T-cell (primary cell): ENCODE data around the gene CECR2. TPM values are rescaled to one million over a fixed set of nuclear protein-coding genes. Genes with fewer than 3 reads are reported as not detected.

Experiments used
- ATAC-seq, 4 experiments: fragments of 200-7000 bp in 3 of 4; fragments of 150-1000 bp in 1 of 4; cut with Tn5 transposase; replicated peaks in 1 of 4; 1 replicate in 3 of 4; 2 replicates in 1 of 4; pipeline ENCODE4 v1.10.0; 2021; ENCODE audit warnings: moderate library complexity in 3 of 4, mild to moderate bottlenecking in 2 of 4, moderate number of reproducible peaks in 1 of 4
- CTCF ChIA-PET, 2 donors: fragments of 300-600 bp; sonication (Branson Sonifier 250); formaldehyde crosslinking; loops; one replicate each; lab custom pipeline; 2022; ENCODE audit warnings: antibody characterized with exemption in 2 of 2; lab: Charles Lee
- POLR2A ChIA-PET, 2 donors: fragments of 300-600 bp; sonication (Branson Sonifier 250); formaldehyde crosslinking; loops; one replicate each; lab custom pipeline; 2022; ENCODE audit warnings: antibody characterized with exemption in 2 of 2; lab: Charles Lee
- DNase-seq, 35 experiments: peaks; one replicate each; pipeline versions ENCODE4 v3.0.0 to v3.0.0-alpha.2; 2013 to 2023
- H3K27ac ChIP-seq: one replicate; pipeline ENCODE4 v1.5.1; 2013; ENCODE audit warnings: low read length
- H3K27me3 ChIP-seq, 2 experiments: replicated peaks in 1 of 2; 1 replicate in 1 of 2; 2 replicates in 1 of 2; pipeline versions ENCODE4 v1.6.1 to v1.7.0; 2013; ENCODE audit warnings: low read length in 1 of 2, mixed read lengths in 1 of 2; ENCODE audit not compliant: control insufficient read depth in 2 of 2, insufficient read depth in 2 of 2; ENCODE audit errors: extremely low read depth in 1 of 2
- H3K36me3 ChIP-seq, 2 donors: 1 replicate in 1 of 2; 2 replicates in 1 of 2; pipeline versions ENCODE4 v1.6.1 to v1.7.0; 2013; ENCODE audit warnings: low read length in 1 of 2; ENCODE audit not compliant: control insufficient read depth in 2 of 2, insufficient read depth in 1 of 2; ENCODE audit errors: extremely low read depth in 1 of 2
- H3K4me1 ChIP-seq, 2 experiments: 1 replicate in 1 of 2; 2 replicates in 1 of 2; pipeline versions ENCODE4 v1.6.1 to v1.7.0; 2013; ENCODE audit warnings: low read length in 2 of 2, mixed read lengths in 1 of 2; ENCODE audit not compliant: insufficient read depth in 2 of 2, control insufficient read depth in 1 of 2; ENCODE audit errors: extremely low read depth in 1 of 2
- H3K4me3 ChIP-seq, 2 donors: 1 replicate in 1 of 2; 2 replicates in 1 of 2; pipeline versions ENCODE4 v1.5.1 to v1.7.0; 2013; ENCODE audit warnings: mild to moderate bottlenecking in 2 of 2, low read length in 1 of 2, moderate library complexity in 1 of 2; ENCODE audit not compliant: control insufficient read depth in 1 of 2; ENCODE audit errors: extremely low read depth in 1 of 2
- H3K9me3 ChIP-seq: 2 replicates; pipeline ENCODE4 v1.7.0; 2013
- H3K27ac Mint-ChIP-seq, 2 donors: one replicate each; pipeline ENCODE4 v1.8.0; 2020 to 2021; ENCODE audit warnings: mild to moderate bottlenecking in 2 of 2, mixed read lengths in 2 of 2
- H3K27me3 Mint-ChIP-seq, 2 donors: one replicate each; pipeline ENCODE4 v1.8.0; 2021 to 2022; ENCODE audit warnings: mixed read lengths in 2 of 2
- H3K36me3 Mint-ChIP-seq: one replicate; pipeline ENCODE4 v1.8.0; 2021; ENCODE audit warnings: mixed read lengths
- H3K4me1 Mint-ChIP-seq, 3 donors: one replicate each; pipeline ENCODE4 v1.8.0; 2020 to 2022; ENCODE audit warnings: mixed read lengths in 3 of 3, mild to moderate bottlenecking in 1 of 3
- H3K4me3 Mint-ChIP-seq, 3 donors: one replicate each; pipeline ENCODE4 v1.8.0; 2020 to 2022; ENCODE audit warnings: mild to moderate bottlenecking in 3 of 3, mixed read lengths in 3 of 3, moderate library complexity in 3 of 3
- H3K9me3 Mint-ChIP-seq, 3 donors: one replicate each; pipeline ENCODE4 v1.8.0; 2020 to 2022; ENCODE audit warnings: mixed read lengths in 3 of 3
- WGBS: methylation state at CpG from one replicate; pipeline ENCODE4 v1.1.5; 2013; ENCODE audit warnings: missing lambda C conversion rate; ENCODE audit not compliant: insufficient coverage; 5-methylcytosine and 5-hydroxymethylcytosine counted together
- total RNA-seq, 35 experiments: library from RNA in 6 of 35; stranded (reverse) in 6 of 35; fragments of 120-200 nt in 1 of 35; gene quantifications; one replicate each; pipeline versions ENCODE4 v1.2.1 to v1.2.4 and lab custom pipeline; 2013 to 2026

CECR2 gene
- total RNA-seq, 5 donors from 2014 or later (not counting 1 experiment from before 2014, with no cell fraction given) = 0.09 to 1.1 (median 0.50) TPM; not detected in 1

GRCh38 chr22:17401728-17402127 lies 32.5 kb downstream of the CECR2 start:
- CTCF ChIA-PET = interaction anchor here in 1 of 2 donors (0.8 kb wide), 1 partner anchor 236 kb away, joined by 4 read pairs; no protein-coding TSS in a partner anchor
- H3K27ac Mint-ChIP-seq = no peak overlapping the region
- H3K36me3 Mint-ChIP-seq = no peaks in the 10 kb centered on the region

GRCh38 chr22:17402293-17402692 lies 33.0 kb downstream of the CECR2 start:
- H3K36me3 Mint-ChIP-seq = no peaks in the 10 kb centered on the region
- DNase-seq = no peak
- no peaks in the 10 kb centered on the region for H3K27me3 Mint-ChIP-seq
- POLR2A ChIA-PET = no interaction called here
- H3K4me1 ChIP-seq = no peaks in the 10 kb centered on the region
- no peak overlapping the region for H3K27ac Mint-ChIP-seq
- no peaks in the 10 kb centered on the region for H3K9me3 ChIP-seq
- H3K36me3 ChIP-seq = no peaks in the 10 kb centered on the region
- no peaks in the 10 kb centered on the region for H3K4me1 Mint-ChIP-seq
- no peaks in the 10 kb centered on the region for H3K9me3 Mint-ChIP-seq
- ATAC-seq = no peak
- no peak overlapping the region for H3K4me3 ChIP-seq
- H3K27me3 ChIP-seq = peaks cover 0 to 4% of the 10 kb centered on the region in 2 experiments
- no peak overlapping the region for H3K27ac ChIP-seq
- CTCF ChIA-PET = interaction anchor here (0.7 to 0.8 kb wide), 2 partner anchors 122 to 237 kb away, joined by 4 to 5 read pairs; no protein-coding TSS in a partner anchor
- H3K4me3 Mint-ChIP-seq = no peak overlapping the region

More at GRCh38 chr22:17401728-17402127, 32.5 kb downstream of the CECR2 start:
- H3K4me1 ChIP-seq = no peaks in the 10 kb centered on the region
- no peak overlapping the region for H3K27ac ChIP-seq
- no peaks in the 10 kb centered on the region for H3K36me3 ChIP-seq
- no peak for DNase-seq
- H3K4me3 Mint-ChIP-seq = no peak overlapping the region
- no peaks in the 10 kb centered on the region for H3K9me3 ChIP-seq
- no peaks in the 10 kb centered on the region for H3K9me3 Mint-ChIP-seq
- peaks cover 0 to 1% of the 10 kb centered on the region in 2 donors for H3K27me3 Mint-ChIP-seq
- peaks cover 0 to 4% of the 10 kb centered on the region in 2 experiments for H3K27me3 ChIP-seq
- POLR2A ChIA-PET = no interaction called here
- 96% methylated on average over 4 of the region's 7 CpGs for WGBS
- ATAC-seq = no peak
- H3K4me3 ChIP-seq = no peak overlapping the region
- no peaks in the 10 kb centered on the region for H3K4me1 Mint-ChIP-seq

- Histone ChIP-seq H3K4me1 (no peaks in the 10 kb centered on the region), H3K4me3 (no peak overlapping the region), H3K9me3 (no peaks in the 10 kb centered on the region), H3K27me3 (peaks cover 0 to 4% of the 10 kb centered on the region in 2 experiments), H3K36me3 (no peaks in the 10 kb centered on the region), H3K27ac (no peak overlapping the region)
- ATAC-seq (no peak), DNase-seq (no peak)
- no peak overlapping the region for H3K27ac Mint-ChIP-seq
- ChIA-PET POLR2A (interaction anchor here in 1 of 2 donors (0.6 kb wide), 1 partner anchor 31 kb away, joined by 4 read pairs; no protein-coding TSS in a partner anchor), CTCF (no interaction called here)
- peaks cover 0 to 3% of the 10 kb centered on the region in 2 donors for H3K27me3 Mint-ChIP-seq
- H3K9me3 Mint-ChIP-seq = no peaks in the 10 kb centered on the region
- no peaks in the 10 kb centered on the region for H3K36me3 Mint-ChIP-seq
- no peaks in the 10 kb centered on the region for H3K4me1 Mint-ChIP-seq
- 85% methylated on average over 7 of the region's 13 CpGs for WGBS
- no peak overlapping the region for H3K4me3 Mint-ChIP-seq
Observed at GRCh38 chr22:17403906-17404305, 34.6 kb downstream of the CECR2 start.

- 86% methylated on average over 1 of the region's 5 CpGs for WGBS
- Mint-ChIP-seq H3K4me3 (no peak overlapping the region), H3K27ac (no peak overlapping the region), H3K36me3 (no peaks in the 10 kb centered on the region), H3K9me3 (no peaks in the 10 kb centered on the region), H3K4me1 (no peaks in the 10 kb centered on the region), H3K27me3 (peaks cover 0 to 8% of the 10 kb centered on the region in 2 donors)
- H3K4me1 ChIP-seq = no peaks in the 10 kb centered on the region
- no peak for DNase-seq
- H3K4me3 ChIP-seq = no peak overlapping the region
- H3K27me3 ChIP-seq = no peaks in the 10 kb centered on the region
- no peak overlapping the region for H3K27ac ChIP-seq
- CTCF ChIA-PET = no interaction called here
- no peak for ATAC-seq
- H3K9me3 ChIP-seq = no peaks in the 10 kb centered on the region
- POLR2A ChIA-PET = no interaction called here
- no peaks in the 10 kb centered on the region for H3K36me3 ChIP-seq
Observed at GRCh38 chr22:17407643-17408042, 38.4 kb downstream of the CECR2 start.

GRCh38 chr22:17410576-17410975 lies 41.3 kb downstream of the CECR2 start:
- H3K4me3 Mint-ChIP-seq = no peak overlapping the region
- no peak overlapping the region for H3K27ac Mint-ChIP-seq
- no peaks in the 10 kb centered on the region for H3K36me3 Mint-ChIP-seq
- ChIA-PET POLR2A (interaction anchor here (0.6 kb wide), 2 partner anchors 250 to 452 kb away, joined by 3 to 5 read pairs; no protein-coding TSS in a partner anchor), CTCF (no interaction called here)
- WGBS = 65% methylated on average over 2 of the region's 4 CpGs
- H3K36me3 ChIP-seq = no peaks in the 10 kb centered on the region
- DNase-seq (no peak), ATAC-seq (no peak)
- H3K27me3 Mint-ChIP-seq = peaks cover 0 to 8% of the 10 kb centered on the region in 2 donors
- no peak overlapping the region for H3K27ac ChIP-seq
- H3K4me1 Mint-ChIP-seq = no peaks in the 10 kb centered on the region
- no peaks in the 10 kb centered on the region for H3K27me3 ChIP-seq
- no peaks in the 10 kb centered on the region for H3K9me3 ChIP-seq
- H3K4me1 ChIP-seq = no peaks in the 10 kb centered on the region
- H3K9me3 Mint-ChIP-seq = no peaks in the 10 kb centered on the region
- H3K4me3 ChIP-seq = no peak overlapping the region

GRCh38 chr22:17411213-17411612 lies 42.0 kb downstream of the CECR2 start:
- Mint-ChIP-seq H3K27ac (no peak overlapping the region), H3K27me3 (peaks cover 0 to 8% of the 10 kb centered on the region in 2 donors), H3K36me3 (no peaks in the 10 kb centered on the region), H3K4me3 (no peak overlapping the region), H3K9me3 (no peaks in the 10 kb centered on the region), H3K4me1 (no peaks in the 10 kb centered on the region)
- ATAC-seq (no peak), DNase-seq (no peak)
- no peak overlapping the region for H3K4me3 ChIP-seq
- no peaks in the 10 kb centered on the region for H3K9me3 ChIP-seq
- 73% methylated on average over 2 of the region's 3 CpGs for WGBS
- no peak overlapping the region for H3K27ac ChIP-seq
- no peaks in the 10 kb centered on the region for H3K4me1 ChIP-seq
- no peaks in the 10 kb centered on the region for H3K36me3 ChIP-seq
- POLR2A ChIA-PET = no interaction called here
- CTCF ChIA-PET = no interaction called here
- no peaks in the 10 kb centered on the region for H3K27me3 ChIP-seq

GRCh38 chr22:17412232-17412631 lies 43.0 kb downstream of the CECR2 start:
- ATAC-seq = no peak
- H3K27ac ChIP-seq = no peak overlapping the region
- no peak for DNase-seq
- H3K36me3 ChIP-seq = no peaks in the 10 kb centered on the region
- Mint-ChIP-seq H3K4me1 (no peaks in the 10 kb centered on the region), H3K27ac (no peak overlapping the region), H3K9me3 (no peaks in the 10 kb centered on the region), H3K36me3 (no peaks in the 10 kb centered on the region), H3K27me3 (peaks cover 0 to 8% of the 10 kb centered on the region in 2 donors), H3K4me3 (no peak overlapping the region)
- no peaks in the 10 kb centered on the region for H3K4me1 ChIP-seq
- POLR2A ChIA-PET = no interaction called here
- H3K4me3 ChIP-seq = no peak overlapping the region
- CTCF ChIA-PET = no interaction called here
- no peaks in the 10 kb centered on the region for H3K9me3 ChIP-seq
- WGBS = 86% methylated on average over 3 of the region's 6 CpGs
- H3K27me3 ChIP-seq = no peaks in the 10 kb centered on the region
